GM10266 (cell line): Measurements from ENCODE around the gene CDC27.
A peak's percentile ranks its signal among the peaks of the same experiment; 100 is the strongest.
"Not testable (repeated sequence)": the region's sequence is repeated elsewhere in the genome, so short reads cannot be mapped to it uniquely, and the experiment has no call there.

Source experiments
- DNase-seq: peaks from one replicate; pipeline ENCODE4 v3.0.0; 2012; ENCODE audit errors: extremely low spot score
- TF ChIP-seq, protein P1 (sequence below): IDR thresholded peaks from 2 replicates; pipeline ENCODE4 v1.5.1; 2012; ENCODE audit warnings: mild to moderate bottlenecking, low read depth; ENCODE audit not compliant: control insufficient read depth, insufficient read depth; ENCODE audit errors: missing control alignments

Gene CDC27

DNA sequence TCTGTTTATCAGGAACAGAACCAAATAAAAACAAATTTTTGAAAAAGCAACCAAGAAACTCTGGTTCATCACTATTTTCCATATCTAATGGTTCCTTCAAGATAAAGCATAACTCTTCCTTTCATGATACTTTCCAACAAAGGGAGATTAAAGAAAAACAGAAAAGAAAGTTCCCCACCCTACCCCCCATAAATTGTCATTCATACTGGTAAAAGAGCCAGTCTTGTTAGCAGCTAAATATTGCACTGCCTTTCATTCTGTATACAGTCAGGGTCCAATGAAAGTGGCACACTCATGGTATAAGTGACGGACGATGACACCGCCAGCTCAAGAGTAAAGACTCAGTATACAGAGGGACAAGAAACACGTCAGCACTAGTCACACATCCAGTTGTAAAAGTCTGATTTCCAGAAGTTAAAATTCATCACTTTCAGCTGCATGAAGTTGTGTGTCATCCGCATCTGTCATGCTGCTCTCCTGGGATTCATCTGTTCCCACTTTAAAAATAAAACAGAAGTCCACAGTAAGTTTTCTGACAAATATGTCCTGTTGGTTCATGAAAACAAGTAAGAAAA, 68.5 kb downstream of the CDC27 start:
- TF ChIP-seq, protein P1, sequence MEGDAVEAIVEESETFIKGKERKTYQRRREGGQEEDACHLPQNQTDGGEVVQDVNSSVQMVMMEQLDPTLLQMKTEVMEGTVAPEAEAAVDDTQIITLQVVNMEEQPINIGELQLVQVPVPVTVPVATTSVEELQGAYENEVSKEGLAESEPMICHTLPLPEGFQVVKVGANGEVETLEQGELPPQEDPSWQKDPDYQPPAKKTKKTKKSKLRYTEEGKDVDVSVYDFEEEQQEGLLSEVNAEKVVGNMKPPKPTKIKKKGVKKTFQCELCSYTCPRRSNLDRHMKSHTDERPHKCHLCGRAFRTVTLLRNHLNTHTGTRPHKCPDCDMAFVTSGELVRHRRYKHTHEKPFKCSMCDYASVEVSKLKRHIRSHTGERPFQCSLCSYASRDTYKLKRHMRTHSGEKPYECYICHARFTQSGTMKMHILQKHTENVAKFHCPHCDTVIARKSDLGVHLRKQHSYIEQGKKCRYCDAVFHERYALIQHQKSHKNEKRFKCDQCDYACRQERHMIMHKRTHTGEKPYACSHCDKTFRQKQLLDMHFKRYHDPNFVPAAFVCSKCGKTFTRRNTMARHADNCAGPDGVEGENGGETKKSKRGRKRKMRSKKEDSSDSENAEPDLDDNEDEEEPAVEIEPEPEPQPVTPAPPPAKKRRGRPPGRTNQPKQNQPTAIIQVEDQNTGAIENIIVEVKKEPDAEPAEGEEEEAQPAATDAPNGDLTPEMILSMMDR: no peak
- no peak for DNase-seq

DNA sequence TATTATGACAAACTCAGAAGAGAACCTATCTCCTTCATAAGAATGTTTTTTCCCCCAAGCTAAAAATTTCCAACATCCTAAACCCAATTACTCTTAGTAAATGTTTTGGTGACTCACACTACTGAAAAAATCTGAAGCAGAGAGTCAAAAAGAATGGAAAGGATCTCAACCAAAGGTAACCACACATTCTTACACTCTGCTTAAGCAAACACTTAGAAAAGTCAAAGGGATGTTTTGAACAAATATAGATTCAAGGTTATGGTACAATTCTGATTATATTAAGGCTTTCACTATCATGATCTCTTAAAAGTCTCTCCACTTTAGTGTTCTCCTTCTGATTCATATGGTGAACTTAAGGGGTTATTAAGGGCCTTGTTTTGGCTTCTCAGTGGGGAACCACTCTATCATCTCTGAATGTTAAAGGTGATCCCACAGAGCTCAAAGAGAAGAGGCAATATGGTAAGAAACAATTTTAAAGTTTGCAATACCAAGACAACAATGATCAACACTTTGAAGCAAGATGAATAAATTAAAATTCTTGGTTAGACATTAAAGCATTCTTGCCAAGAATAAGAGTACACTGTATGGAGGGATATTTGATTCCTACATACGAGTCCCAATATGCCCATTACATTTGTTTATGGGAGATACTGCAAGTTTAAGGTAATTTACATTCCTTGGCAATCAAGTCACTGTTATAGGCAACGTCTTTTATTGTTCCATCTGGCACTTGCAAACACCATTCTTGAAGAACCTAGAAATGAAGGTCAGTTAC, 69.2 kb downstream of the CDC27 start:
- TF ChIP-seq, protein P1: no peak
- no peak for DNase-seq

DNA sequence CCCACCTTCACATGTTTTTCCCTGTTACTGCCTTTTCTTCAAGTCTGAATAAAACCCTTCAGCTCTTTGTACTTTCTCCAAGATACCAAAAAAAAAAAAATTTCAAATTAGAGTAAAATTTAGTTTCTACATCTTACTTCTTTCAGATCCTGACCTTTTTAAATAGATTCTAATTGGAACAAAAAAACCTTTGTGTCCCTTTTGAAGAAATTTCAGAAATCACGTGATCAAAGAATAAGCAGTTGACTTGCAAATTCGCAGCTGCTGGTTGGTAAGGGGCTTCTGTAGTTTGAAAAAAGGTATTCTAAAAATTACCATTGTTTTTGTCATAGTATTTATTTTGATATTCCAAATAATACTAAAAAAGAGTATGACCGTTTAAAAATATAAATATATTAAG, 71.7 kb downstream of the CDC27 start:
- TF ChIP-seq, protein P1: no peak

DNA sequence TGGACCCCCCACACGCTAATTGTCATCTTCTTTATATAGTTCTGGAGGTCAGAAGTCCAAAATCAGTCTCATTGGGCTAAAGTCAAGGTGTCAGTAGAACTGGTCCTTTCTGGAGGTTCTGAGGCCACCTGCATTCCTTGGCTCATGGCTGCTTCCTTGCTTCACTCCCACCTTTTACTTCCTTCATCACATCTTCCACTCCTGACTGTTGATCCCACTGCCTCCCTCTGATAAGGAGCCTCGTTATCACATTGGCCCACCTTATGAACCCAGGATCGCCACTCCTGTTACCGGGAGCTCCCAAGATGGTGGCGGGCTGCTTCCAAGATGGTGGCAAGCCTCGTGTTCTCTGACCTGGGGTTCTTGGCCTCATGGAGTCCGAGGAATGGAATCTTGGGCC, 83.0 kb downstream of the CDC27 start:
- no peak for DNase-seq
- TF ChIP-seq, protein P1: no peak

More for the DNA sequence above, 71.7 kb downstream of the CDC27 start:
- no peak for DNase-seq

DNA sequence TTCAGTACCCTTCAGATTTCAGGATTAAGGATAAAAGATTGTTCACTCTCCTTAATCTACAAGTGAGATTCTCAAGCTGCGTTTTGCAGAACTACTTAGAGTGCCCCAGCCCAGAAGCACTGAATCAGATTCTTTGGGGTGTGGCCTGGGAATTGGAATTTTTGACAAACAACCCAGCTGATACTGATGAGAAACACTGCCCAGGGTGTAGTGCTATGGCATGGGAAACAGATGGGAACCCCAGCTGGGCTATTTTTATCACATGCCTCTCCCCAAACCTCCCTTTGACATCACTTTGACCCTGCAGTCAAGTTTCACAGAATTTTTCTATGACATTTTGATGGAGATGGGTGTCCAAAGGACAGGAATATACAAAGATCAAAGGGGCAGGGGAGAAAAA, 83.8 kb downstream of the CDC27 start:
- not testable (repeated sequence) for DNase-seq

DNA sequence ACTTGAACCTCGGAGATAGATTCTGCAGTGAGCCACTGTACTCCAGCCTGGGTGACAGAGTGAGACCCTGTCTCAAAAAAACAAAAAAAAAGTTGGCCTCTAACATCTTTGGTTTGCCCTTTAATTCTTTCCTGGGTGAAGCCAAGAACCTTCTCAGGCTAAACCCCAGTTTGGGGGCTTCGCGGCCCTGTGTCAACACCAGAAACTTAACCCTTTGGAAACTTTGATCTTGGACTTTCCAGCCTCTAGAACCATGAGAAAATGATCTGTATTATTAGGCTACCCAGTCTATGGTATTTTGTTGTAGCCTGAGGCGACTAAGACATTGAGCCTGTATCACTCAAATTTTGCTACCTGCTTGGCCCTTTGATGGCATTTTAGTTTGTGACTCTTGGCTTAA, 86.2 kb downstream of the CDC27 start:
- DNase-seq: no peak
- TF ChIP-seq, protein P1: no peak

DNA sequence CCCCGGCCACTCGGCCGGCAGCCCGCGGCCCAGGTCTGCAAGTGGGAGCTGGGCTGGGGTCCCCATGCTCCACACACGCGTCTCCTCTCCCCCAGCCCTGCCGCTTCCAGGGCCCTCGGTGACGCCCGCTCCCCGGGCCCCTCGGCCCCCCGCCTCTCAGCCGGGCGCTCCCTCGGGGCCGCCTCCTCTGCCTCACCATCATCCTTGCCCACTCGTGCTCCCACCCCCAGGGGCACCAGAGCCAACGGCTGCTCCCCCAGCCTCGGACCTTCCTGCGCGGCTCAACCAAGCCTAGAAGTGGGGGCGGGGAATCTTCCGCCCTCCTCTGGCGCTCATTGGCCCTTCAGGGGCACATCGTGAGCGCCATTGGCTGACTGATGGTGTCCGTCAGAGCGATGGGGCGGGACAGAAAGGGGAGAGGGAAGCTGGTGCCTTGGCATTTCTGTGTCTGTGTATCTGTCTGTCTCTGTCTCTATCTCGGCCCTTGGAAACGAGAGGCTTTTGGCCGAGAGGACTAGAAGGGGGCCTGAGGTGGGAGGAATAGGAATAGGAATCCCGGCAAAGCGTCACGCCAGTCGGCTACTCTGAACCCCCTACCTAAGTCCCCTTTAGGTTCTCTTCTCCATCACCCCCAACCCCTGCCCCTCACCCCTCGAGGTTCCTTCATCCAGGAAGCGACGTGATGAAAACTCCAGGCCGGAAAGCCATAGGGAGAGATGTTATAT, 88.9 kb downstream of the CDC27 start:
- TF ChIP-seq, protein P1: no peak
- peak; percentile 84 for DNase-seq
